ENCODE results near the gene RNF112. TPM values are rescaled to one million over a fixed set of nuclear protein-coding genes. Genes with fewer than 3 reads are reported as not detected.
"Not testable (repeated sequence)": the region's sequence is repeated elsewhere in the genome, so short reads cannot be mapped to it uniquely, and the experiment has no call there.

The RNF112 gene
- total and polyA plus RNA-seq, 3 experiments from 2014 or later: 0.18 to 0.22 TPM; not detected in 1

DNA sequence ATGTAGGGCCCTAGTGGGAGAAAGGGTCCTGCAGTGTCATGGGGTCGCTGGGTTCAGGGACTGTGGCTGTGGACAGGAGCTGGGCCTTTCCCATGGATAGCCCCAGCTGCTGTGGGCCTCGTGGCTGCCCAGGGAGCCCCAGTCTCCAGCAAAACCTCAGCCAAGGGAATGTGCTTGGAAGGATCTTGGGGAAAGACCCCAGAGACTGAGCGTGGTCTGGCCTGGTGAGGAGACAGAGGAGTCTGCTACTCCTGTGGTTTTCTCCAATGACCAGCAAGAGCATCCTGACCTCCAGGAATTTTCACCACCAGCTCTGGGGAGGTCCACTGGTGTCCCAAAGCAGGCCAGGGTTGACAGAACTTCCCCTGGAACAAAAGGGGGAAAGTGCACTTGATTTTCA, 42.3 kb downstream of the RNF112 start:
- Histone ChIP-seq H3K9me3 (ENCODE audit: low read length) (no peaks in the 10 kb centered on the region), H3K4me1 (ENCODE audit: insufficient read depth, low read length) (peaks cover 5% of the 10 kb centered on the region), H3K27me3 (ENCODE audit: insufficient read depth, low read length, poor library complexity, severe bottlenecking) (no peaks in the 10 kb centered on the region), H3K36me3 (ENCODE audit: insufficient read depth, low read length) (no peaks in the 10 kb centered on the region), H3K4me3 (ENCODE audit: low read length) (no peak overlapping the region), H3K27ac (ENCODE audit: low read depth, low read length) (no peak overlapping the region)
- H3K4me3 Mint-ChIP-seq: no peak overlapping the region
- H3K4me1 Mint-ChIP-seq: peaks cover 5% of the 10 kb centered on the region in 3 donors
- H3K36me3 Mint-ChIP-seq: no peaks in the 10 kb centered on the region
- ChIA-PET CTCF (interaction anchor here (4.6 kb wide), 1 partner anchor 91 kb away, joined by 21 read pairs; the partner anchor contains the start of gene B9D1), POLR2A (no interaction called here)
- H3K27me3 Mint-ChIP-seq: peaks cover 4 to 22% of the 10 kb centered on the region in 2 donors
- no peak overlapping the region for H3K27ac Mint-ChIP-seq
- DNase-seq: no peak
- H3K9me3 Mint-ChIP-seq: no peaks in the 10 kb centered on the region

DNA sequence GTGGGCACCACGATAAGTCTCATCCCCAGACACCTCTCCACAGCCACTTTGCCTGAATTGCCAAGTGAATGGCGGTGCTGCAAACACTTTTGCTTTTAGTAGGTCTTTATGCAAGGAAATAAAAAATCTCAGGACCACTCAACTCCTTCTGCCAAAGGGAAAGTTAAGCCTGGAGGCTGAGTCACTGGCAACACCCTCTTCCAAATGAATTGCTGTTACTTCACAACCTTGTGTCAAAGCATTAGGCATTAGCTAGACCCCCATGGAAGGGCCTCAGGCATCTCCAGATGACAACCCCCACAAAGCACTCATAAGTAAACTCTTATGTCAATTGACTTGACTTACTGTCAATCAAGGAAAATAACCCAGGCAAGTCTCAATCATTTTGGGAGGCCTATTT, 43.0 kb downstream of the RNF112 start:
- no peaks in the 10 kb centered on the region for H3K36me3 Mint-ChIP-seq
- ChIA-PET POLR2A (no interaction called here), CTCF (interaction anchor here (4.6 kb wide), 1 partner anchor 91 kb away, joined by 21 read pairs; the partner anchor contains the start of gene B9D1)
- no peaks in the 10 kb centered on the region for H3K36me3 ChIP-seq (ENCODE audit: insufficient read depth, low read length)
- H3K9me3 ChIP-seq (ENCODE audit: low read length): no peaks in the 10 kb centered on the region
- H3K27ac Mint-ChIP-seq: no peak overlapping the region
- H3K4me1 ChIP-seq (ENCODE audit: insufficient read depth, low read length): peaks cover 5% of the 10 kb centered on the region
- H3K4me3 Mint-ChIP-seq: no peak overlapping the region
- no peak overlapping the region for H3K4me3 ChIP-seq (ENCODE audit: low read length)
- no peaks in the 10 kb centered on the region for H3K27me3 ChIP-seq (ENCODE audit: insufficient read depth, low read length, poor library complexity, severe bottlenecking)
- no peak overlapping the region for H3K27ac ChIP-seq (ENCODE audit: low read depth, low read length)
- peaks cover 4 to 18% of the 10 kb centered on the region in 2 donors for H3K27me3 Mint-ChIP-seq
- H3K4me1 Mint-ChIP-seq: peaks cover 7 to 8% (median 8%) of the 10 kb centered on the region in 3 donors
- no peak for DNase-seq
- H3K9me3 Mint-ChIP-seq: no peaks in the 10 kb centered on the region

DNA sequence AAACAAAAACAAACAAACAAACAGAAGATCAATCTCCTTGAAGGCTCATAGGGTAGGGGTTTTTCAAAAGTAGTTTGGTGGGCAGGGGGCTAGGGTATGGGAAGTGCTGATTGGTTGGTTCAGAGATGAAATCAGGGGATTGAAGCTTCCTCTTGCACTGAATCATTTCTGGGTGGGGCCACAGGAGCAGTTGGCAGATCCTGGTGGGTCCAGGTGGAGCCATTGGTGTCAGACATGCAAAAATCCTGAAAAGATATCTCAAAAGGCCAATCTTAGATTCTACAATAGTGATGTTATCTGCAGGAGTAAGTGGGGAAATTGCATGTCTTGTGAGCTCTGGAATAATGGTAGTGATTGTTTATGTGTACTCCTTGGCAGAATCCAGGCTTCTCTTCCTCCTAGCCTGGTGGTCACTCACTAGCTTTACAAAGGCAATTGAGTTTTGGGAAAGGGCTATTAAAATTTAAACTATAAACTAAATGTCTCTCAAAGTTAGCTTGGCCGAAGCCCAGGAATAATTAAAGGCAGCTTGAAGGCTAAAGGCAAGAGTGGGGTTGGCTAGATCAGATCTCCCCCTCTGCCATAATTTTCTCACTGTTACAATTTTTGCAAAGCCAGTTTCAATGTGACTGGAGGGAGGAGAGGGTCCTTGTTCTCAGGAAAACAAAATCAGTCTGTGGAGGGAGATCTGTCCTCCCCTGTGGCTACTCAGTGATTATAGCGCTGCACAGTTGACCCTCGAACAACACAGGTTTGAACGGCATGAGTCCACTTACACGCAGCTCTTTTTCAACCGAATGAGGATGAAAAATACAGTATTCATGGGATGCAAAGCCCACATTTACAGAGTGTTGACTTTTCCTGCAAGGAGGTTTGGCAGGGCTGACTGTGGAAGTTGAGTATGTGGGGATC, 45.2 kb downstream of the RNF112 start:
- Histone ChIP-seq H3K4me3 (ENCODE audit: low read length) (no peak overlapping the region), H3K9me3 (ENCODE audit: low read length) (no peaks in the 10 kb centered on the region), H3K27ac (ENCODE audit: low read depth, low read length) (no peak overlapping the region), H3K36me3 (ENCODE audit: insufficient read depth, low read length) (no peaks in the 10 kb centered on the region), H3K4me1 (ENCODE audit: insufficient read depth, low read length) (peaks cover 11% of the 10 kb centered on the region), H3K27me3 (ENCODE audit: insufficient read depth, low read length, poor library complexity, severe bottlenecking) (no peaks in the 10 kb centered on the region)
- peaks cover 4 to 8% of the 10 kb centered on the region in 2 donors for H3K27me3 Mint-ChIP-seq
- H3K36me3 Mint-ChIP-seq: no peaks in the 10 kb centered on the region
- H3K4me1 Mint-ChIP-seq: peaks cover 13 to 23% (median 13%) of the 10 kb centered on the region in 3 donors
- no peak overlapping the region for H3K4me3 Mint-ChIP-seq
- H3K27ac Mint-ChIP-seq: no peak overlapping the region
- no peak for DNase-seq
- ChIA-PET POLR2A (no interaction called here), CTCF (interaction anchor here (1.6 to 4.6 kb wide), 2 partner anchors 9 to 94 kb away, joined by 11 to 21 read pairs; partner anchors contain the start of gene B9D1)
- no peaks in the 10 kb centered on the region for H3K9me3 Mint-ChIP-seq

DNA sequence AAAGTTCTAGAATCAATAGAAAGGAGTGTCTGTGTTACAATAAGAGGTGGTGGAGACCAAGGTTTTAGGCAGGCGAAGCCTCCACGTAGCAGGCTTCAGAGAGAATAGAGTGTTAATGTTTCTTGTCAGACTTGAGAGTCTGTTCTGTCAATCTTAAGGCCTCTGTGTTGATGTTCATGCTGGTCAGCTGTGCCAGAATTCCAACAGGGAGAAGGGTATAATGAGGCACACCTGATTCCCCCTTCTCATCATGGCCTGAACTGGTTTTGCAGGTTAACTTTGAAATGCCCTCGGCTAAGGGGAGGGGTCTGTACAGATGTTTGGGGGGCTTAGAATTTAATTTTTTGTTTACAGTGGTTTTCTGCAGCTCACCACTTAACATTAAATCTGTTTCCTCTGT, 46.0 kb downstream of the RNF112 start:
- ChIA-PET POLR2A (no interaction called here), CTCF (interaction anchor here (1.5 to 4.6 kb wide), 3 partner anchors 10 to 309 kb away, joined by 3 to 21 read pairs (median 11); partner anchors contain the start of gene B9D1)
- Histone ChIP-seq H3K4me3 (ENCODE audit: low read length) (no peak overlapping the region), H3K27me3 (ENCODE audit: insufficient read depth, low read length, poor library complexity, severe bottlenecking) (no peaks in the 10 kb centered on the region), H3K9me3 (ENCODE audit: low read length) (no peaks in the 10 kb centered on the region), H3K4me1 (ENCODE audit: insufficient read depth, low read length) (peaks cover 16% of the 10 kb centered on the region), H3K27ac (ENCODE audit: low read depth, low read length) (no peak overlapping the region), H3K36me3 (ENCODE audit: insufficient read depth, low read length) (no peaks in the 10 kb centered on the region)
- Mint-ChIP-seq H3K27ac (no peak overlapping the region), H3K36me3 (no peaks in the 10 kb centered on the region), H3K4me1 (peaks cover 13 to 28% (median 16%) of the 10 kb centered on the region in 3 donors), H3K4me3 (no peak overlapping the region), H3K27me3 (peaks cover 2 to 7% of the 10 kb centered on the region in 2 donors), H3K9me3 (no peaks in the 10 kb centered on the region)
- DNase-seq: no peak

DNA sequence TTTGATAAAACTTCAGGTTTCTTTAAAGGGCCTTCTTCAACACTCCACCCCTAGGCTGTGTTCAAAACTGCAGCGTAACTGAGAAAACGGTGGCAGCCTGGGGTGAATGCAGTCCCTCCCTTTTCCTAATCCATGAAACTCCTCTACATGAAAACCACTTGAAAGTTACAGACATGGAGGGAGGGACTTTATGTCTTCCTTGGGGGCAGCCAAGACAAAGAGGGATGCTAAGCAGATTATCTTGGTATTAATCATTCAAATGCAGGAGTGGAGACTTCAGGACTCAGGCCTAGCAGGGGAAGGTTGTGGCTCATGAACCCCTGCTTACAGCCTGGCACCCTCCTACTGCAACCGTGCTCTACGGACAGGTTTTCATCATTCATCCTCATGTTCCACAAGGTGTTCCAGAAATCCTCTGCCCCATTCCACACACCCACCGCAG, 46.8 kb downstream of the RNF112 start:
- Histone ChIP-seq H3K27ac (ENCODE audit: low read depth, low read length) (no peak overlapping the region), H3K36me3 (ENCODE audit: insufficient read depth, low read length) (no peaks in the 10 kb centered on the region), H3K27me3 (ENCODE audit: insufficient read depth, low read length, poor library complexity, severe bottlenecking) (no peaks in the 10 kb centered on the region), H3K4me3 (ENCODE audit: low read length) (no peak overlapping the region), H3K9me3 (ENCODE audit: low read length) (no peaks in the 10 kb centered on the region), H3K4me1 (ENCODE audit: insufficient read depth, low read length) (peaks cover 22% of the 10 kb centered on the region)
- H3K9me3 Mint-ChIP-seq: no peaks in the 10 kb centered on the region
- POLR2A ChIA-PET: no interaction called here
- H3K27me3 Mint-ChIP-seq: peaks cover under 1 to 2% of the 10 kb centered on the region in 2 donors
- no peaks in the 10 kb centered on the region for H3K36me3 Mint-ChIP-seq
- no peak overlapping the region for H3K4me3 Mint-ChIP-seq
- DNase-seq: no peak
- peaks cover 19 to 34% (median 21%) of the 10 kb centered on the region in 3 donors for H3K4me1 Mint-ChIP-seq
- CTCF ChIA-PET: interaction anchor here (1.5 to 1.6 kb wide), 3 partner anchors 10 to 308 kb away, joined by 3 to 11 read pairs (median 4); no protein-coding TSS in a partner anchor
- H3K27ac Mint-ChIP-seq: peak overlapping the region in 1 of 8 donors; percentile 2

DNA sequence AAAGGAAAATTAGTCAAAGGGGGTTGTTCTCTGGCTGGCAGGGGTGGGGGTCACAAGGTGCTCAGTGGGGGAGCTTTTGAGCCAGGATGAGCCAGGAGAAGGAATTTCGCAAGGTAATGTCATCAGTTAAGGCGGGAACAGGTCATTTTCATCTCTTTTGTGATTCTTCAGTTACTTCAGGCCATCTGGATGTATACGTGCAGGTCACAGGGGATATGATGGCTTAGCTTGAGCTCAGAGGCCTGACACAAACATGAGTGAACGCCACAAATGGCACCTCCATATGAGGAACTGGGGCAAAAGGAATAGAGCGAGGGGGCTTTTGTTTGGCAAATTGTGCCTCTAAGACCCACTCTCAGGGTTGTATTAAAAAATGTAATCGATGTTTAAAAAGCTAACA, 47.4 kb downstream of the RNF112 start:
- H3K4me3 Mint-ChIP-seq; H3K9me3 Mint-ChIP-seq; H3K27ac ChIP-seq (ENCODE audit: low read depth, low read length); H3K27me3 ChIP-seq (ENCODE audit: insufficient read depth, low read length, poor library complexity, severe bottlenecking); H3K4me3 ChIP-seq (ENCODE audit: low read length); H3K36me3 ChIP-seq (ENCODE audit: insufficient read depth, low read length); H3K36me3 Mint-ChIP-seq; H3K9me3 ChIP-seq (ENCODE audit: low read length); POLR2A ChIA-PET; H3K27me3 Mint-ChIP-seq; DNase-seq: not testable (repeated sequence)
- Mint-ChIP-seq H3K27ac (peak overlapping the region in 2 of 8 donors; percentile 48 to 61), H3K4me1 (peaks cover 25 to 40% (median 28%) of the 10 kb centered on the region in 3 donors)
- CTCF ChIA-PET: interaction anchor here (1.1 to 1.6 kb wide), 3 partner anchors 11 to 308 kb away, joined by 3 to 5 read pairs (median 4); partner anchors contain the start of gene B9D1
- peaks cover 28% of the 10 kb centered on the region for H3K4me1 ChIP-seq (ENCODE audit: insufficient read depth, low read length)

DNA sequence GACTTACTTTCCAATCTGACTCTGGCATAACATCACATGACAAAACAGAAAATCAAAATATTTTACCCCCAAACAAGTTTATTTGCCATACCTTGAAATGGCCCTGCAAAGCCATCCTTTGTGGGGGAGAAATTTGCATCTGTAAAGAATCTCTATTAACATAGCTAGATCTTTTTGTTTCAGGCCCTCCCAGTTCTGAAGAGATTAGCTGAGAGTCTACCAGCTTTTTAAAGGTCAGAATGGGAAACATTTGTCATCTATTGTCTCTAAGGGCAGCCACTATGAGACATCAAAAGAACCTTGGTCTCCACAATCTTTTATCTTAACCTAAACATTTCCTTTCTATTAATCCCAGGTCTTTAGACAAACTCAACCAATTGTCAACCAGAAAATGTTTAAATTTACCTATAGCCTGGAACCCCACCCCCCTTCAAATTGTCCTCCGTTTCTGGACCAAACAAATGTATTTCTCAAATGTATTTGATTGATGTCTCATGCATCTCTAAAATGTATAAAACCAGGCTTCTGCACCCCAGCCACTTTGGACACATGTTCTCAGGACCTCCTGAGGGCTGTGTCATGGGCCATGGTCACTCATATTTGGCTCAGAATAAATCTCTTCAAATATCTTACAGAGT, 48.1 kb downstream of the RNF112 start:
- H3K27ac ChIP-seq (ENCODE audit: low read depth, low read length); H3K36me3 ChIP-seq (ENCODE audit: insufficient read depth, low read length); H3K4me3 ChIP-seq (ENCODE audit: low read length); H3K36me3 Mint-ChIP-seq; H3K9me3 Mint-ChIP-seq; H3K27me3 Mint-ChIP-seq; H3K27me3 ChIP-seq (ENCODE audit: insufficient read depth, low read length, poor library complexity, severe bottlenecking); POLR2A ChIA-PET; DNase-seq; H3K9me3 ChIP-seq (ENCODE audit: low read length); H3K4me3 Mint-ChIP-seq: not testable (repeated sequence)
- H3K27ac Mint-ChIP-seq: peak overlapping the region in 1 of 8 donors; percentile 58
- peaks cover 35% of the 10 kb centered on the region for H3K4me1 ChIP-seq (ENCODE audit: insufficient read depth, low read length)
- CTCF ChIA-PET: interaction anchor here (1.1 to 1.6 kb wide), 2 partner anchors 12 to 97 kb away, joined by 4 to 5 read pairs; partner anchors contain the start of gene B9D1
- H3K4me1 Mint-ChIP-seq: peaks cover 31 to 47% (median 33%) of the 10 kb centered on the region in 3 donors
